GM18508 (cell line): ENCODE data around the gene AGPAT1.
"Not testable (repeated sequence)": the region's sequence is repeated elsewhere in the genome, so short reads cannot be mapped to it uniquely, and the experiment has no call there.

Experiments
- ATAC-seq: cut with Tn5 transposase; IDR thresholded peaks from one replicate; pipeline ENCODE4 v1.9.1; 2021; ENCODE audit warnings: moderate number of reproducible peaks; ENCODE audit not compliant: insufficient read depth, unreplicated experiment

The AGPAT1 gene

GRCh38 chr6:32187725-32188380, 12.0 kb upstream of the AGPAT1 start:
- not testable (repeated sequence) for ATAC-seq

DNA sequence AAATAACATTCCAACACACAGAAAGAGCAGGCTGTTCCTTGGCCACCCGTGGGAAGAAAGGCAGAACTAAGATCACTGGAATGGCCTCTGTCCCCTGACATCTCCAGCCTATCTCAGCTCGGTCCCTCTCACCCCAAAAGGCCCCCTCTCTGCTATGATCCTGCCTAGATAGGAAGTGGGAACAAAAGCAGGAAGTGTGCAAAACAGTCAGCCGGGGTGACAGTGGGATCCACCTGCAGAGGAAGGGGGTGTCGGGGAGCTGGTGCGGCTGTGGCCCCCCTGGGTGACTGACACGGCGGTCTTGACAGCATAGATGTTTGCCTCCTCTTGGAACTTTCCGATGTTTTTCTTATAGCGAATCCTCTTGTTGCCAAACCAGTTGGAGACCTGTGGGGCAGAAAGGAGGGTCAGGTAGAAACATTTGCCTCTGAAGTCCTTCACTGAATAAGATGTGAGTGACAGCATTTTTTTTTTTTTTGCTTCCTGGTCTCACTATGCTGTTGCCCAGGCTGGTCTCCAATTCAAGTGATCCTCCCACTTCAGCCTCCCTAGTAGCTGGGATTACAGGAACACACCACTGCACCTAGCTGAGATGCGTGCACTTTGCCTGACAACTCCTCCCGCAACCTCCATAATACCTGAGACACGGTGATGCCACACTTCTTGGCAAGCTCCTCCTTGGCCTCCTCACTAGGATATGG, 11.3 kb upstream of the AGPAT1 start:
- ATAC-seq, result no peak

GRCh38 chr6:32186151-32186840, 10.4 kb upstream of the AGPAT1 start:
- ATAC-seq, result not testable (repeated sequence)

DNA sequence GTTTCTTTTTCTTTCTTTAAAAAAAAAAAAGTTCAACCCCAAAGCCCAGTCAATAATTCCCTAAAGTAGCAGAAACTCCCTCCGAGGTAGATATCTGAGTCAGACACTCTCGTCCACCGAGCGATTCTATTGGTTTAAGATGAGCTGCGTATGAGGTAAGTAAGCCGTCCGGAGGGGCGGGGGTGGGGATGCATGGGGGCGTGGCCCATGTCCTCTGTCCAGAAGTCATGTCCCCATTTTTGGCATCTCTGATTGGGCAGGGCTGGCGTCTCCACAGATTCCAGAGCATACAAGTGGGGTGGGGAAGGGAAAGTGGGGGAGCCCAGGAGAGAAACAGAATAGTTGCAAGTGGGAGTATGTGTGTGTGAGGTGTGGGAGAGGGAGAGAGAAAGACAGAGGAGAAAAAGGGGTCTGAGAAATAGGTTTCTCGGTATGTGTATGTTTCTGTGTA, 9.8 kb upstream of the AGPAT1 start:
- ATAC-seq, result not testable (repeated sequence)

DNA sequence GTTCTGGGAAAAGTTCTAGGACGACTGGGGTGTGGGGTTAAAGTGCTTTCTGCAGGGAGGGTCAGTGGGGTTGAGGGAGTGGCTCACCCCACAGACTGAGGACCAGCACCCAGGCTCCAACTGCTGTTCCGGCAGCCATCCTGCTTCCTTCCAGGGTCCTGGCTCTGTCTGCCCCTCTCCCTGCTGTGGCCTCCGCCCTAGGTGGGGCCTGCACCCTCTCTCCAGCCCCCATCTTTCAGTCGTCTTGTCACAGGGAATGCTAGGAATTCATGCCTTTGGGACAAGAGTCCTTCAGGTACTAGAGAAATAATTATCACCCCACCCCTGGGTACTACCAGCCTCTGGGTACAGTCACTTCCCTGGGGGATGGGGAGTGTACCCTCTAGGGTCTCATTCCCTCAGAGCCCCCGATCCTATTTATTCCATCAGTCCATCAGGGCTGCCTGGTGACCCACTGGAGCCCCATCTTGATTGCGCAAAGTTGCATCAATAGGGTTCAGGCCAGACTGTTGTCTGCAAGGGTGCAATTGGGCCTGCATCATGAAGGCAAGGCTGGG, 8.3 kb upstream of the AGPAT1 start, which contains the start of gene AGER:
TSS of gene AGER (minus strand) at position 170 of the 557 bp plus-strand sequence. CDS start at position 139, 31 bp downstream.
- no peak for ATAC-seq

DNA sequence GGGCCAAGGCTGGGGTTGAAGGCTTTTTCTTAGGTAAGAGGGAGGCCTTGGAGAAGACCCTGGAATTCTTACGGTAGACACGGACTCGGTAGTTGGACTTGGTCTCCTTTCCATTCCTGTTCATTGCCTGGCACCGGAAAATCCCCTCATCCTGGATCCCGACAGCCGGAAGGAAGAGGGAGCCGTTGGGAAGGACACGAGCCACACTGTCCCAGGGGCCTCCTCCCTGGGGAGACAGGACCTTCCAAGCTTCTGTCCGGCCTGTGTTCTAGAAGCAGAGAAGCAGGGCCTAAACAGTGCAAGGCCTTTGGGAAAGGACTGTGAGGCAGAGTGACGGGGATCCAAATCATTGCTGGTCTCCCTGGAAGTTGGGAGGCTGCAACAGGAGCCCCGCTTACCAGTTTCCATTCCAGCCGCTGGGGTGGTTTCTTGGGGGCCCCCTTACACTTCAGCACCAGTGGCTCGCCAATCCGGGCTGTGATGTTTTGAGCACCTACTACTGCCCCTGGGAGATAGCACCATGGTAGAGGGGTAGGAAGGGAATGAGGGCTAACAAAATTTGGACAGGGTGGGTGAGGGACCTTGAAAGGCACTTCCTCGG, 7.7 kb upstream of the AGPAT1 start:
- no peak for ATAC-seq

DNA sequence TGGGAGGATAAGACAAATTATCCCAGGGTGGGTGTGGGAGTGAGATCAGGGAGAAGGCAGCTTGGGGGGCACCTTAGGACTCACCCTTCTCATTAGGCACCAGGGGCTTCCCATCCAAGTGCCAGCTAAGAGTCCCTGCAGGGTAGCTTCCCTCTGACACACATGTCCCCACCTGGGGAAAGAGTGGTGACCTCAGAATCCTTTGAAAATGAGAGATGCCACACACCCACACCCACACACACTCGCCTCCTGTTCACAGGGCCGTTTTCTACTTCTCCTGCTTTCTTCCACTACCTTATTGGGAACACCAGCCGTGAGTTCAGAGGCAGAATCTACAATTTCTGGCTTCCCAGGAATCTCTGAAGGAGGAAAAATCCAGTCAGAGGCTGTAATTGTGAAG, 7.1 kb upstream of the AGPAT1 start:
- ATAC-seq, result no peak

DNA sequence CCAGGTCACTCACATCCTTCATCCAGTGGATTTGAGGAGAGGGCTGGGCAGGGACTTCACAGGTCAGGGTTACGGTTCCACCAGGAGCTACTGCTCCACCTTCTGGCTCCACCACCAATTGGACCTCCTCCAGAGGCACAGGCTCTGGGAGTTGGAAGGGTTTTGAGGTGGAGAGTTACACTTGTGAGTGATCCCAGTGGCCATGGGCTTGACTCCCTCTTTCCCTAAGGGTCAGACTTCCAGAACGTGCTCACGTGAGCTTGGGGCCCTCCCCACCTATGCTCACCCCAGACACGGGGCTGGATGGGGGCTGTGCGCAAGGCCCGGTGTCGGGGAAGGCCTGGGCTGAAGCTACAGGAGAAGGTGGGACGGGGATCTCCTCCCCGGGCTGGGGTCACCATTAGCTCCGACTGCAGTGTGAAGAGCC, 6.7 kb upstream of the AGPAT1 start:
- ATAC-seq, result no peak

GRCh38 chr6:32181915-32182529, 6.1 kb upstream of the AGPAT1 start:
- ATAC-seq, result no peak

GRCh38 chr6:32181148-32181702, 5.3 kb upstream of the AGPAT1 start:
- no peak for ATAC-seq

GRCh38 chr6:32179766-32180405, 4.0 kb upstream of the AGPAT1 start:
- ATAC-seq, result no peak

GRCh38 chr6:32178547-32179440, 2.9 kb upstream of the AGPAT1 start:
- no peak for ATAC-seq

DNA sequence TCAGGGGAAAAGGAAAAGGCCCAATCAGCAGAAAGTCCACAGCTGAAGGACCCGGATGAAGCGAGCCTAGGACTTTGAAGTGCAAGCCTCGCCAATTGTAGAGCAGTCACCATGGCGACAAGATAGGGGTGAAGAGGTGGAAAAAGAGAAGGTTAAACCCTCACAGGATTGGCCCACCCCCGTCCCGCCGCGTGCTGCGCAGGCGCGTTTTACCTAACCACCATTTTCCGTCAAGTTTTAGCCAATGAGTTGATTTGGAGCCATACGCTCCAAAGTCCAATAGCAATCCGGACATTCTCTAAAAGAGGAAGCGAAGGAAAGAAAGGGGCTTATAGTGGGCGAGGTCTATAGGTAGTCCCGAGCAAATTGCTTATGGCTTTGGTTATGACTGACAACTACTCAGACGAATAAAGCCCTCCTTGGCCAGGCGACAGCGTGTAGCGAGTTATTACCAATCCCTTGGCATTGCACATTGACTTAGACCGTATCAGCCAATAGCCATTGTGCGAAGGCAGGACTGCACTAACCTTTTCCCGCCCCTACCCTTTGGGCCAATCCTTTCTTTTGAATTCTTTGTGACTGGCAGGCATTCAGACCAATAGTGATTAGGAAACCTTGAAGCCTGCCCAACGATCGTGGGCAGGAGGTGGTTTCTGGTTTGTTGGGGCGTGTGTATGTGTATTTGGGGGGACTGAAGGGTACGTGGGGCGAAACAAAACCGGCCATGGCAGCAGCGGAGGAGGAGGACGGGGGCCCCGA, 2.1 kb upstream of the AGPAT1 start, which contains the start of gene RNF5:
TSS of gene RNF5 (plus strand) at position 618 of the 759 bp plus-strand sequence. CDS start at position 725, 107 bp downstream.
- peak; percentile 83 for ATAC-seq

DNA sequence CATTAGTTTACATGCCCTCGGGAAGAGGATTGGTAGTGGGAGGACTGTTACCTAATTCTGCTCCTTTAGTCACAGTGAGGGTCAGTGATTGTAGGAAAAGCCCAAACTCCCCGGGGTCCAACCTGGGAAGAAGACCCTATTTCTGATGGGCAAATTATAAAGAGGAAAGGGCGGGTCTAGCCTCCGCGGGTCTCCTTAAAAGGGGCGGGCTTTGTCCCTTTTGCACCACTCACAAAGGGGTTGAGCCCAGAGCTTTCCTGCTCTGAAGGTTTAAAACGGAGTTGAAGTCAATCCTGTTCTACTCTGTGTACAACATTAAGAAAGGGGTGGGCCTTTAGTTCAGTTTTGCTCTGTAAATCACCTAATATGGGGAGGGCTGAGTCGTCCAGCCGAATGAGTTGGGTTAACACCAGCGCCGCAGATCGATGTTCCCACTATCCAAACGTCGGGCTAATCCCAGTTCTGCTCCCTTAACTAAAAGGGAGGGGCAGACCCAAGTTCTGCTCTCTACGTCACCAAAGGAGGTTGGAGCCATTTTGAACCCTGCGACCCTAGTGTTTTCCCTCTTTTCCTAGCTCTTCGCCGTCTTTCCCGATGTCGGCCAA, 1.4 kb upstream of the AGPAT1 start:
- no peak for ATAC-seq

DNA sequence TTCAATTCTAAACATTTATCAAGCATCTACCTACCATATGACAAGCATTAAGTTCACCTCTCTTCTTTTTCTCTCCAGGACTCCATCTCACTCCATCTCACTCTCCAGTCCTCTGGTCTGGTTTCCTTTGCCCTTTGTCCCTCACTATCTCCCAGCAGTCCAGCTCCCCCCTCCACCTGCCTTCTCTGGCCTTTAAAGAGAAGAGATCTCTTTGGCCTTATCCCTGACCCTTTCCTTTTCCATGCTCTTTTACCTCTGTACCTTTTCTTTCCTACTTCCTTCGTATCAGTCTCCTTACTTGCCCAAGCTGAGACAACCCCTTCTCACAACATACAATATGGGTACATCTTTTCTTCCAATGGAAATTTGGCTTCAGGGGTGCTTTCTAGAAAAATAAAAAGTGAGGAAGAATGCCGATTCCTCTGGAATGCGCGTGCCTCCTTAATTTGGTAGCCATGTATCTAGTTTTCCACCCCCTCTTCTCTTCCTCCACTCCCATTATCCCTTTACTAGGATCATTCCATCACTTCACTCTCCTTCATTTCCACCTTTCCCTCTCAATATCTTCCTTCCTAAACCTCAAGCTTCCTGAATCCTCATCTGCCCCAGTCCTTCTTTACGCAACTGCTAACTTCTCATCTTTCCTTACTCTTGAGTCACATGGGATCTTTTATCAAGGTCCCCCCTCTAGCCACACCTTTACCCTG, 745 bp upstream of the AGPAT1 start:
- ATAC-seq, result no peak

GRCh38 chr6:32175322-32175710, 568 bp downstream of the AGPAT1 start:
- no peak for ATAC-seq
